Measurements from ENCODE around the gene SGF29. TPM values are rescaled to one million over a fixed set of nuclear protein-coding genes. Genes with fewer than 3 reads are reported as not detected.

The SGF29 gene
- total and polyA plus RNA-seq, 2 of the 8 experiments (the other 6 are each of a cell fraction or from before 2014, with no cell fraction given), result 3.1 to 22.7 TPM

DNA sequence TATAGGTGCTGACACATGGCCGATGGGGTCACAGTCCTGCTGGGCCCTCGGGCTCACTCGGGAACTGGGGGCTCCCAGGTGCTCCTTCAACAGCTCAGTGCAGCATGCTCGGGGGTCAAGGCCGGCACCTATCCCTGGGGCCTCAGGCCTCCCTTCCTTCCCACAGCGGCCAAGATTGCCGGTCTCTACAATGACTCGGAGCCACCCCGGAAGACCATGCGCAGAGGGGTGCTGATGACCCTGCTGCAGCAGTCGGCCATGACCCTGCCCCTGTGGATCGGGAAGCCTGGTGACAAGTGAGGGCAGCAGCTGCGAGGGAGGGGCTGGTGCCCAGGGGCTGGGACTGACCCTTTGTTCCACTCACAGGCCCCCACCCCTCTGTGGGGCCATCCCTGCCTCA lies 36.2 kb downstream of the SGF29 start:
- no peak overlapping the region for H2AK5ac ChIP-seq (ENCODE audit: low read depth, low read length)
- H3K4me1 ChIP-seq (replicated peaks in 1 of 4; ENCODE audit: control insufficient read depth in 3 of 4, insufficient read depth in 4 of 4, low read length in 3 of 4), result no peaks in the 10 kb centered on the region
- H2BK15ac ChIP-seq (ENCODE audit: low read length), result no peak overlapping the region
- no peak overlapping the region for H3K18ac ChIP-seq (ENCODE audit: extremely low read depth, low read length)
- peaks cover 0 to 2% of the 10 kb centered on the region in 2 experiments for H4K20me1 ChIP-seq (replicated peaks in 1 of 2; ENCODE audit: control insufficient read depth in 1 of 2, insufficient read depth in 2 of 2, low read length in 2 of 2)
- no peaks in the 10 kb centered on the region for H3K23me2 ChIP-seq (ENCODE audit: low read depth, low read length)
- H3K79me2 ChIP-seq (ENCODE audit: control insufficient read depth in 1 of 2, insufficient read depth in 2 of 2, low read length in 2 of 2), result no peaks in the 10 kb centered on the region
- FAIRE-seq, result no peak
- H3K9ac ChIP-seq (replicated peaks in 1 of 4; ENCODE audit: extremely low read depth in 1 of 4, low read depth in 3 of 4, low read length in 3 of 4), result no peak overlapping the region
- no peaks in the 10 kb centered on the region for H3K79me1 ChIP-seq (ENCODE audit: low read depth, low read length)
- no peak overlapping the region for H3K4ac ChIP-seq (replicated peaks; ENCODE audit: insufficient read length, low read depth, low read length)
- no peak overlapping the region for H2BK12ac ChIP-seq (ENCODE audit: low read depth, low read length)
- H3K36me3 ChIP-seq (ENCODE audit: control insufficient read depth in 2 of 4, insufficient read depth in 4 of 4, low read length in 3 of 4), result peaks cover 0 to 7% (median 2%) of the 10 kb centered on the region in 4 experiments; a peak in 5 of 8 replicates
- H4K5ac ChIP-seq (ENCODE audit: insufficient read length, low read depth, low read length), result no peak overlapping the region
- DNase-seq (ENCODE audit: low read depth in 1 of 2, low spot score in 2 of 2), result no peak
- H3K14ac ChIP-seq (ENCODE audit: insufficient read length), result no peak overlapping the region
- no peak overlapping the region for H3K27ac ChIP-seq (ENCODE audit: low read depth, low read length)
- H2BK120ac ChIP-seq (replicated peaks; ENCODE audit: low read depth, low read length), result no peak overlapping the region
- no peaks in the 10 kb centered on the region for H3K9me3 ChIP-seq (ENCODE audit: insufficient read depth in 2 of 2, low read depth in 1 of 2, low read length in 1 of 2)
- no peak for TF ChIP-seq SUZ12 (IDR thresholded peaks at IDR 0.05; ENCODE audit: low read length)
- CTCF ChIA-PET (ENCODE audit: partially characterized antibody), result no interaction called here
- no peak overlapping the region for H3K4me3 ChIP-seq (ENCODE audit: extremely low read depth in 1 of 4, insufficient read depth in 2 of 4, low read depth in 3 of 4, low read length in 4 of 4)
- H2BK20ac ChIP-seq (ENCODE audit: low read length), result no peak overlapping the region
- H2BK5ac ChIP-seq (ENCODE audit: low read depth, low read length), result no peak overlapping the region
- no peak overlapping the region for H3K4me2 ChIP-seq (ENCODE audit: insufficient read depth in 1 of 2, low read depth in 2 of 2, low read length in 2 of 2)
- no peaks in the 10 kb centered on the region for H3K27me3 ChIP-seq (replicated peaks in 1 of 4; ENCODE audit: control insufficient read depth in 3 of 4, extremely low read depth in 1 of 4, insufficient read depth in 3 of 4, low read length in 3 of 4)
- no peak overlapping the region for H2AFZ ChIP-seq (ENCODE audit: low read length)
- H4K8ac ChIP-seq (ENCODE audit: extremely low read depth, insufficient read depth, low read length), result no peak overlapping the region
- 92% methylated on average over 7 of the region's 13 CpGs; no CpG with 5 or more reads in 1 of the 2 experiments for WGBS, 2 experiments (ENCODE audit: extremely low coverage in 1 of 2, insufficient coverage in 1 of 2, insufficient read length in 1 of 2, insufficient replicate concordance in 2 of 2, low coverage in 1 of 2, low lambda C conversion rate in 2 of 2, missing lambda C conversion rate in 1 of 2)
- no peak overlapping the region for H4K91ac ChIP-seq (replicated peaks; ENCODE audit: insufficient read length, low read length)
- POLR2A ChIA-PET (ENCODE audit: partially characterized antibody), result no interaction called here
- no peak overlapping the region for H3K23ac ChIP-seq (ENCODE audit: insufficient read length)
- no peak overlapping the region for H3K56ac ChIP-seq (replicated peaks; ENCODE audit: insufficient read length, low read depth, low read length)

Data from H1 (cell line).